Measurements from ENCODE around the gene NGDN. TPM values are rescaled to one million over a fixed set of nuclear protein-coding genes. Genes with fewer than 3 reads are reported as not detected.

NGDN gene
- total RNA-seq, 1 donor from 2014 or later, result 17.2 TPM

GRCh38 chr14:23513005-23513817 lies 43.7 kb downstream of the NGDN start:
- H3K36me3 ChIP-seq, result no peaks in the 10 kb centered on the region
- no peak overlapping the region for H3K27ac ChIP-seq (replicated peaks)
- no peaks in the 10 kb centered on the region for H3K27me3 ChIP-seq (ENCODE audit: low read depth)
- TF ChIP-seq CTCF (IDR thresholded peaks at IDR 0.05; ENCODE audit: borderline replicate concordance), result no peak
- H3K9me3 ChIP-seq (replicated peaks), result no peaks in the 10 kb centered on the region
- intact Hi-C loops (cut with micrococcal nuclease), result no loop called here
- no peak overlapping the region for H3K4me3 ChIP-seq
- no peaks in the 10 kb centered on the region for H3K4me1 ChIP-seq
- no peak for DNase-seq

GRCh38 chr14:23513818-23514643 lies 44.5 kb downstream of the NGDN start:
- H3K4me1 ChIP-seq, result no peaks in the 10 kb centered on the region
- no peaks in the 10 kb centered on the region for H3K36me3 ChIP-seq
- H3K27me3 ChIP-seq (ENCODE audit: low read depth), result no peaks in the 10 kb centered on the region
- no peak overlapping the region for H3K4me3 ChIP-seq
- no peak overlapping the region for H3K27ac ChIP-seq (replicated peaks)
- DNase-seq, result no peak
- no peaks in the 10 kb centered on the region for H3K9me3 ChIP-seq (replicated peaks)
- TF ChIP-seq CTCF (IDR thresholded peaks at IDR 0.05; ENCODE audit: borderline replicate concordance), result no peak
- intact Hi-C loops (cut with micrococcal nuclease), result no loop called here

GRCh38 chr14:23514644-23514957 lies 45.1 kb downstream of the NGDN start:
- H3K36me3 ChIP-seq, result no peaks in the 10 kb centered on the region
- H3K9me3 ChIP-seq (replicated peaks), result no peaks in the 10 kb centered on the region
- intact Hi-C loops (cut with micrococcal nuclease), result no loop called here
- no peaks in the 10 kb centered on the region for H3K27me3 ChIP-seq (ENCODE audit: low read depth)
- no peaks in the 10 kb centered on the region for H3K4me1 ChIP-seq
- H3K27ac ChIP-seq (replicated peaks), result no peak overlapping the region
- H3K4me3 ChIP-seq, result no peak overlapping the region
- no peak for DNase-seq
- no peak for TF ChIP-seq CTCF (IDR thresholded peaks at IDR 0.05; ENCODE audit: borderline replicate concordance)

GRCh38 chr14:23517650-23518326 lies 48.3 kb downstream of the NGDN start:
- Histone ChIP-seq H3K27ac (replicated peaks) (no peak overlapping the region), H3K9me3 (replicated peaks) (no peaks in the 10 kb centered on the region), H3K4me1 (no peaks in the 10 kb centered on the region), H3K27me3 (ENCODE audit: low read depth) (peaks cover 9% of the 10 kb centered on the region), H3K36me3 (no peaks in the 10 kb centered on the region), H3K4me3 (no peak overlapping the region)
- no peak for DNase-seq
- TF ChIP-seq CTCF (IDR thresholded peaks at IDR 0.05; ENCODE audit: borderline replicate concordance), result no peak
- intact Hi-C loops (cut with micrococcal nuclease), result no loop called here

- no peak overlapping the region for H3K27ac ChIP-seq (replicated peaks)
- intact Hi-C loops (cut with micrococcal nuclease), result no loop called here
- TF ChIP-seq CTCF (IDR thresholded peaks at IDR 0.05; ENCODE audit: borderline replicate concordance), result no peak
- no peaks in the 10 kb centered on the region for H3K4me1 ChIP-seq
- H3K36me3 ChIP-seq, result no peaks in the 10 kb centered on the region
- peaks cover 9% of the 10 kb centered on the region for H3K27me3 ChIP-seq (ENCODE audit: low read depth)
- no peak for DNase-seq
- H3K9me3 ChIP-seq (replicated peaks), result no peaks in the 10 kb centered on the region
- H3K4me3 ChIP-seq, result no peak overlapping the region
Observed at GRCh38 chr14:23518709-23519108, 49.2 kb downstream of the NGDN start.
